Activated effector memory CD4-positive, alpha-beta T cell treated with Interleukin-2 at 50 U/mL for 16 hours (primary cell): ENCODE data around the gene NHERF1.
A peak's percentile ranks its signal among the peaks of the same experiment; 100 is the strongest.

Experiments used
- DNase-seq: peaks from one replicate; pipeline ENCODE4 v3.0.0-alpha.2; 2020

Gene NHERF1

DNA sequence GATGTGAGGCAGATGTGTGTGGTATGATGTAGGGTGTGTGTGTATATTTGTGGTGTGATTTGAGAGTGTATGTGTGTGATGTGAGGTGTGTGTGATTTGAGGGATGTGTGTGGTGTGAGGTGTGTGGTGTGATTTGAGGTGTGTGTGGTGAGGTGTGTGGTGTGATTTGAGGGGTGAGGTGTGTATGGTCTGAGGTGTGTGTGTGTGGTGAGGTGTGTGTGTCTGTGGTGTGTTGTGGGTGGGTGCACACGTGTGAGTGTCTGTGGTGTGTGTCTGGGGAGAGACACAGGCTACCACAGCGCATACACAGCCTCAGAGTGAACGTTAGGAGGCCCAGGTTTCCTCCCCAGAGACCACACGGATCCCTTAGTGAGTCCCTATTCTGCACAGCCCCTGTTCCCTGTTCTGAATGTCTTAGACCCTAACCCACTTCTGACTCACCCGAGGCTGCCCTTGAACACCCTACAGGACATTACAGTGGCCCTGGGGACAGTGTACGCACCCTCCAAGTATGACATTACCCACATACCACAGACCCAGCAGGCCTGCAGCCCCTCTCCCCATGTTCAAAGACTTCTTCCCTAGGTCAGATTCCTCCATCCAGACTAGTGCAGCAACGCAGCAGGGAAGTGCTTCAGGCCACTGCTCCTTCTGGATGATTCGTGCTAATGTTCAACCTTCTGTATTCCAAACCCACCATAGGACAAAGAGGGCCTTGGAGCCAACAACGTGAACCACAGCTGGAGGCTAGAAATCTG lies 14.9 kb upstream of the NHERF1 start:
- no peak for DNase-seq

GRCh38 chr17:74734256-74734655 lies 14.2 kb upstream of the NHERF1 start:
- no peak for DNase-seq

DNA sequence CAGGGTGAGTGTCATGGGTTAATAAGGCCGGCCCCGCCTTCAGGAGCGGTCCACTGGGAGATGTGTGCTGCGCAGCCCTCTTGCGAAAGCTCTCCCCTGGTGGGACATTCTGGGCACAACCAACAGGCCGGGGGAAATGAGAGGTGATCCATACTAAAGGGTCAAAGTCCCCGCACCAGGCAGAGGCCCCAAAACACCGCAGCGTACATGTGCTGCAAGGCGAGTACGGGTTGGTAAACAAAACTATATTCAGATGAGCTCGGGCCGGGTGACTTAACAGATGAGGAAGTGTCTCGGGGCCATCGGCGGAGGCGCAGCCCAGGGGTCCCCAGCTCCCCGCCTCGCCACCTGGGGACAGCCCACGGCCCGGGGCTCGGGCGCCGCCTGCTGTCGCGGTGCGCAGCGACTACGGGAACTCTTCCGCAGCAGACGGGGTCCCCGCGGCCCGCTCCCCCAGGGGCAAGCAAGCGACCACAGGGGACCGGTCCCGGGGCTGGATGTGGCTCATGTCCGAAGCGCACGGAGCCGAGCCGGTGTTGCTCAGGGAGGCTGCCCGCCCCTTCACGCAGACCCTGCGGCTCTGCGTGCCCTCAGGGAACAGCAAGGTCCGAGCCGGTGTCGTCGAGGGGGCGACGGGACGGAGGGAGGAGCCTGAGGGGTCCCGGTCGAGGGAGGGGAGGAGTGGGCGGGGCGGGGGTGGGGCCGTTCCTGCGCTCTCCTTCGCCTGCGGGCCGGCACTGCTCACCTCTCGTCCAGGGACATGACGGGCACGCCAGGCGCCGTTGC lies 11.7 kb upstream of the NHERF1 start, which contains the start of gene RAB37:
RAB37 (plus strand) TSS at position 744 of the 786 bp plus-strand sequence; CDS start at position 761, 17 bp downstream.
- no peak for DNase-seq

DNA sequence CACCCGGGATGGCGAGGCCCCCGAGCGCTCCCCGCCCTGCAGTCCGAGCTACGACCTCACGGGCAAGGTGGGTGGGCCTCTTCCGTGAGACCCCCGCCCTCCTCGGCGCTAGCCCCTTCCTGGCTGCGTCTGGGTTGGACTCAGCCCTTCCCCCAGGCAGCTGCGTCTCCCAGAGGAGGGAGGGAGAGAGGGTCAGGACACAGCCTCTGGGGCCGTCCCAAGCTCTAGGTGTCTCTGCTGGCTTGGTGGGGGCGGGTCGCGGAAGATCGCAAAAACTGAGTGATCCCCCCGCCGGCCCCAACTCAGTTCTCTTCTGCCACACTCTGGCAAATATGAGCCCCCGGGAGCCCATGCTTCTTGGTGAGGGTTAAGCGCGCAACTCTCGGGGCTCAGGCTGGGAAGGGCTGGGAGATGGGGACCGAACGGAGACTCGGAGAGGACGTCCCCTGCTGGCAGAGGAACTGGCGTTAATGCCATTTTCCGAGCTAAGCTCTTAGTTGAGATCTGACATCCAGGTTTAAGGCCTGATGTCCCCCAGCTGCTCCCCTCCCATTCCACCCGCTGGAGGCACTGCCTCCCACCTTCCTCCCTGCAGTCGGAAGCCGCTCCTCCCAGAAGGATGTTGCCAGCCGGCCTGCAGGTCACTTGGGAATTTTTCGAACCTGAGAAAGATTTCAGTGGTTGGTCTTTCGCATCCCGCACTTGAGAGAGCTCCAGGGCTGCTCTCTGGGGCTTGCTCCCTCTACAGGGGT lies 11.0 kb upstream of the NHERF1 start:
- DNase-seq: no peak

DNA sequence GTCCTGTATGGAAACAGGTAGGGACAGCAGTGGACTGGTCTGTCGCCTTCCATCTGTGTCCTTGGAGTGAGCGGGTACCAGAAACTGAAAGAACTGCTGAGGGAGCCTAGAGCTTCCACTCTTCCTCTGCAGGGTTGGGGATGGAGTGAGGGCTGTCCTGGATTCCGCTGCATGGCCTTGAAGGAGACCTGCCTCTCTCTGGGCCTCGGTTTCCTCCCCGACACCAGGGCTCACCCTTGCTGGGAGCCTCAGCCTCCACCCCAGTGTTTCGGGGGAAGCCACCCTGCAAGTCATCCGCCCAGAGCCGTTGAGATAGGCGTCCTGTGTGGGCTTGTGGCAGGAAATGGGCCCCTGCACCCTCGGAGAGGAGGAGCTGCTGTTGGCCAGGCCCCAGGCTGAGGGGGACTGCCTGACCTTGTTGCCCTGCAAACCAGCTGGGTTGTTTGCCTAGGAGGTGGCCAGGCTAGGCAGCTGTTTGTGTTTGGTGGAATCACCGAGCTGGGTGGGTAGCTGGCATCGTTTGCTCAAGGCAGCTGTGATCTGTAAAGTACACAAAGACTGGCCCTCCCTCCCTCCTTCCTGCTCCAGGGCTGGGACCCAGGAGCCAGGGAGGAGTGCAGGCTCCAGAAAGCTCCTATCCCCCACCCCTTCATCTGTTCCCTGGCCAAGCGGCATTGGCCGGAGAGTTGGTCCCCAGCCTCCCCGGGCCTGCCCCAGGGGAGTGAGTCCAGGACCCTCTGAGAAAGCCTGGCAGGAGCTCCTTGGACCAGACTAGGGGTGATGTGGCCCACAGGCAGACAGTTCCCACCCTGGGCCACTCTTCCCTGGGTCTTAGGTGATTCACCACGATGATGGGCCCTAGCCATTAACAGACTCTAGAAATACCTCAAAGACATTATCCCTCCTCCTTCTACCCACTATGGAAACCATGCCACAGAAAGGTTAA lies 10.1 kb upstream of the NHERF1 start:
- peak; percentile 77 for DNase-seq

- DNase-seq: no peak
Measured at GRCh38 chr17:74739227-74739831, 9.1 kb upstream of the NHERF1 start.

DNA sequence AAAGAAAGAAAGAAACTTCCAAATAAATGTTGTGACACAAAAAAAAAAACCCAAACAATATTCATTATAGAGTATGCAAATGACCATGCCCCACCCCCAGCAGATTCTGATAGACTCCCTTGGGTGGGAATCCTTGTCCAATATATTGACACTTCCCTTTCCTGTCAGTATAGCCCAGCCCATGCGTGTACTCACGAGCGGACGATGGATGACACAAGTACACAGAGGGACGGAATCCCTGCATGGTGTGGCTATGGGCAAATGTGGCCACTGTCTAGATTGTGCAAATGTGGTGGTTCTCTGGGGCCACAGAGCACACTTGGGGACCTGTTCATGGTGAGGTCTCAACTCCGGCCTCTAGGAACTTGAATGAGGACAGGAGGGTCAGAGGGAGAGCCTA lies 8.3 kb upstream of the NHERF1 start:
- DNase-seq: no peak

- no peak for DNase-seq
Measured at GRCh38 chr17:74740641-74741387, 7.6 kb upstream of the NHERF1 start.

DNA sequence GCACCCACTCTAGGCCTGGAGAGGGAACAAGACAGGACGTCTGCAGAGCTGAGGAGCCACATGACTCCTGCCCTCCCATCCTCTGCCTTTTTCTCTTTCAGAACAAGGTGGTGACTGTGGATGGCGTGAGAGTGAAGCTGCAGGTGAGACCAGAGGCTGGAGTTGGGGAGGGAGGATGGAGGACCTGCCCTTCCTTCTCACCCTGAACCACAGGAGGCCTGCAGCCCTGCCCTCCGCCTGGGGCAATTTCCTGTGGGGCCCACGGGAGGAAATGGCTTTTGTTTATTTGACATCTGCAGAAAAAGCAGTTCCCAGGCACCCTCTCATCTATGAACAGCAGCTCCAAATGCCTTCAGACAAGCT lies 6.3 kb upstream of the NHERF1 start:
- DNase-seq: peak; percentile 72

DNA sequence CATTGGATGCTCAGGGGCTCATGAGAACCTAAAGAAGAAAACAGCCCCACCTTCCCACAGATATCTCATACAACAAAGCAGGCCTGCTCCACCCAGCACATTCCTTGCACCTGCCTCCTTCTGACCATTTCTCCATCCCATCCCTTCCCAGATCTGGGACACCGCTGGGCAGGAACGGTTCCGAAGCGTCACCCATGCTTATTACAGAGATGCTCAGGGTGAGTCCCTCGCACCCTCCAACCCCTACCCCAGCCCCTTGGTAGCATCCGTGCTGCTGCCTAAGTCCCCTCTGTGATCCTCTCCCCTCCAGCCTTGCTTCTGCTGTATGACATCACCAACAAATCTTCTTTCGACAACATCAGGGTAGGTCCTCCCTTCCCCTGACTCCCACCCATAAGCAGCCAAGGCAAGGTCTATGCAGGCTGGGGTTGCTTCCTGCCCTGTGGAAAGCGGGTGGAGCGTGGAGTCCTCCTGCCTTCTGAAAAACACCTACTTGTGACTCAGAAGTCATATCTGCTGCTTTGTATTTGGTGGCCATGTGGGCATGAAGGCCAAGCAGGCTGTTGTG lies 5.4 kb upstream of the NHERF1 start:
- DNase-seq: no peak

DNA sequence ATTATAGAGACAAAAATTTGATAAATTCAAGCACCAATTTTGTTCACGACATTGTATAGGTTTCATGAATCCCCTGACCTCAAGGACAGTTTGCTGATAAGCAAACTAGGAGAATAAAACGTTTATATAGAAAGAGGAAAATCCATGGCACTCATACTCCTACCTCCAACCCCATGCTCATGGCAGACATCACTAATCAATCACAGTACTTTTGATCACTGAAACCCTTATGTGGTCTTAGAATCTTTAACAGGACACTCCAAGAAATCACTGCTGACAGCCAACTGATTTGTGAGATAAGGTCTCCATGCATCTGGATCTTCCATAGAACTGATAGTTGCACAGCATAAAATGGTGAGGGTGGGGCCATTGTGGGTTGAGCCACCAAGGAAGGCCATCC lies 4.7 kb upstream of the NHERF1 start:
- DNase-seq: no peak

DNA sequence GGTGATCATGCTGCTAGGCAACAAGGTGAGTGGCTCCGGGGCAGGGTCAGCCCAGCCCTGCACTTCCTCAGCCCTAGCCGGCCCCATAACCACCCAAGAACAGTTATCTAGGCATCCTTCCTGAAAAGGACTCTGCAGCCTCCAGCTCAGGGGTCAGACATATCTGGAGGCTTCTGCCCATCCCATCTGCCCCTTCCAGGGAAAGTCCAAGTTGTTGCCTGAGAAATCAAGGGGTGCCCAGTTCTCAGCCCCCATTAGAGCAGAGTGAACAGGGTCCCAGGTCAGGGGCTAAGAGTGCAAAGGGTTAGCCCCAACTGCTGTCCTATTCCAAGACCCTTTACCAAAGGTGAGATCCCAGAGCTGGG lies 4.1 kb upstream of the NHERF1 start:
- DNase-seq: no peak

- DNase-seq: peak; percentile 76
Measured at GRCh38 chr17:74744714-74745547, 3.5 kb upstream of the NHERF1 start.

DNA sequence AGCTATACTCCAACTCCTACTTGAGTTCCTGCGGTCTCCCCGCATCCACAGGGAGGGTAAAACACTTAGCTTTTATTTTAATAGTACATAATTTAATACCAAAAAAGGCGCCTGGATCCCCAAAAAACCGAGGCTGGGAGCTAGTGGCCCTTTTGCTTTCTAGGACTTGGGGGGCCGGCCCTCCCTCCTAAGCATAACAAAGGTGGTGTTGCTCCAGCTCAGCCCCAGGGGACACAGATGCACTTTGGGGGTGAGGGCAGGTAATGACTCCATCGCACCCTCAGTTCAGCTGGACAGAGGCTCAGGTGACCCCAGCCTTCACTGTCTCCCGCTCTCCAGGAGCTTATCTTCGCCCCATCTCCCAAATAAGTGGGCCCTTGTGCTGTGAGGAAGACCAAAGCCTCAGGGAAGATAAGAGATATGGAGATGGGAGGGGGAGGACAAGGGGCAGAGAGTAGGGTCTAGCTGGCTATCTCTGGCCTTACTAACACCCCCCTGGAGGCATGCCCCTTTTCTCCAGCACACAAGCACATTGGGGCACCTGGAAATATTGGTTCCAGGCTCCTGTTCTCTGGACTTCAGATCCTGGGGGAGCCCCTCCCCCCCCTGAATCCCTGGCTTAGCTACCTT lies 2.8 kb upstream of the NHERF1 start:
- no peak for DNase-seq

GRCh38 chr17:74746376-74746775 lies 2.1 kb upstream of the NHERF1 start:
- no peak for DNase-seq

DNA sequence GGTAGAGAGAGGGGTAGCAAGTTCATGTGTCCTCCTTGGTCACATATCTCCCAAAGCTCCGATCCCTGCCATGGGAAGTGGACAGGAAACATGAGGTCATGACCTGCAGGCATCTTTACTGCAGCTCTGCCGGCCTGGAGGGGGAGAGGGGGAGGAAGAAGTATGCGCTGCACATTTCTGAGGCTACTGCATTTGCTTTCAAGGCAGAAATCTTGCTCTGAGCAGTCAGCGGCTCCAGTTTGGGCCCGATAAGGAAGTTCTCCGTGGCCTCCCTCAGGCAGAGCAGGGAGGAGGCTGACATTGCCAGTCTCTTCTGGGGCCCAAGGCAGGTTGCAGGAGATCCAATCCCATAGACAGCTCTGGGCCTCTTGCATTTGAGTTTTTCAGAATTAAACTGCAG lies 1.5 kb upstream of the NHERF1 start:
- DNase-seq: no peak

DNA sequence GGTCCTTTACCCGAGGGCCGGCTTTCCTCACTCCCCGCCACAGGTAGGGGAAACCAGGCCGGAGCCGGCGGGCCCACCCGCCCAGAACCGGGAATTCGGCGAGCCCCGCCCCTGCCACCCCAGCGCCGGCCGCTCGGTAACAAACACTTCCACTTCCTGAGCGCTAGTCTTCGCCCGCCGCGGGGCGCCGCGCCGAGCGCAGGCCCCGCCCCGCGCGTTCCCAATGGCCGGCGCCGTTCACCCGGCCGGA lies 224 bp upstream of the NHERF1 start:
- DNase-seq: no peak

GRCh38 chr17:74749279-74750038 lies 1.0 kb downstream of the NHERF1 start:
- peak; percentile 49 for DNase-seq

DNA sequence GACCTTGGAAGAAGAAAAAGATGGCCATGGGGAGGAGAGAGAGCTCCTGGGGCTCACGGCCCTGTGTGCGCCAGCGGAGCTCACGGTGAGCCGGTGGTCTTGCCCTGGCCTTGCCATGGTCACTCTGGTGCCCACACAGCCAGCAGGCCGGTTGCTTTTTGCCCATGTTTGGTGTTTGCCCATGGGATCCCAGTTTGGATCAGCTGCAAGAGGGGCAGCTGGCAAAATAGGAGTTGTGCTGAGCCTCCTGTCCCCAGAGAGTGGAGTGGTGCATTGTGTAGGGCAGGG lies 1.6 kb downstream of the NHERF1 start:
- DNase-seq: no peak
